Peyer's patch (tissue), 4 donors: ENCODE results near the gene FTO. TPM values are rescaled to one million over a fixed set of nuclear protein-coding genes. Genes with fewer than 3 reads are reported as not detected.

Source experiments
- DNase-seq, 3 donors: peaks; one replicate each; pipeline ENCODE4 v3.0.0-alpha.2; 2017 to 2019
- H3K27ac ChIP-seq, 4 donors: fragments of 200-600 bp; sonication (generic); one replicate each; pipeline ENCODE4 v1.5.1; 2016 to 2019
- H3K27me3 ChIP-seq, 2 donors: fragments of 200-600 bp; sonication (generic); one replicate each; pipeline ENCODE4 v1.5.1; 2019
- H3K36me3 ChIP-seq, 3 donors: fragments of 200-600 bp; sonication (generic); one replicate each; pipeline ENCODE4 v1.5.1; 2016 to 2019
- H3K4me1 ChIP-seq, 4 donors: fragments of 200-600 bp; sonication (generic); one replicate each; pipeline ENCODE4 v1.5.1; 2016 to 2019
- H3K4me3 ChIP-seq, 4 donors: fragments of 200-600 bp; sonication (generic); 1 replicate in 3 of 4; 2 replicates in 1 of 4; pipeline ENCODE4 v1.5.1; 2016 to 2019; ENCODE audit warnings: mild to moderate bottlenecking in 1 of 4
- H3K9me3 ChIP-seq, 4 donors: fragments of 200-600 bp; sonication (generic); one replicate each; pipeline ENCODE4 v1.5.1; 2016 to 2019; ENCODE audit warnings: mild to moderate bottlenecking in 1 of 4
- POLR2A ChIP-seq, 2 donors: fragments of 450-650 bp; IDR thresholded peaks; one replicate each; pipeline ENCODE4 v1.5.1; 2017; ENCODE audit warnings: antibody characterized with exemption in 2 of 2, mild to moderate bottlenecking in 2 of 2, moderate library complexity in 2 of 2
- total RNA-seq, 4 donors: library from RNA; depleted of rRNA; stranded (reverse); fragments of >200 nt; gene quantifications; one replicate each; pipeline ENCODE4 v1.1.0, GENCODE V29; 2016
- TF ChIP-seq, protein P1 (sequence below), 6 experiments: fragments of 450-650 bp in 4 of 6; fragments of 200-600 bp in 2 of 6; sonication (generic) in 1 of 6; IDR thresholded peaks; one replicate each; pipeline ENCODE4 v1.5.1; 2017 to 2019; ENCODE audit warnings: antibody characterized with exemption in 6 of 6, mild to moderate bottlenecking in 3 of 6, moderate library complexity in 1 of 6

FTO gene
- total RNA-seq, 4 donors from 2014 or later: 37.0 to 95.7 (median 45.1) TPM

DNA sequence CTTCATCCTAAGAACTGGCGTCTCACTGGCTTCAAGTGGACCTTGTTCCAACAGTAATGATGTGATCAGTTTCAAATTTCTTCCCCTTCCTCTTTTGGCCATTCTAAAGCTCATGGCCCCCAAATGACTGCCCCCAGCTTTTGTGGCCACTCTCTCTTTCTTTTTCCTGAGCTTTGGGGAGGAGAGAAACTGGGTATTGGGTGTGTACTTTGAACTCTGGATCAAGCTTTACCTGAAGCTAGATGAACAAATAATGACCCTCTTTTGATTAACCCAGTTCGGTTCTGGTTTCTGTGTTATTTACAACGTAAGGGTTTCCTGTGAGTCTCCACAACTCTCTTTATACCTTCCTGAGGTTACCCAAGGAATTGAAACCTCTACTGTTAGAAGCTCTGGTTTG, 132.7 kb downstream of the FTO start:
- DNase-seq: no peak
- Histone ChIP-seq H3K36me3 (no peaks in the 10 kb centered on the region), H3K4me3 (no peak overlapping the region), H3K27ac (no peak overlapping the region), H3K9me3 (no peaks in the 10 kb centered on the region), H3K4me1 (no peaks in the 10 kb centered on the region), H3K27me3 (no peaks in the 10 kb centered on the region)
- TF ChIP-seq, protein P1, sequence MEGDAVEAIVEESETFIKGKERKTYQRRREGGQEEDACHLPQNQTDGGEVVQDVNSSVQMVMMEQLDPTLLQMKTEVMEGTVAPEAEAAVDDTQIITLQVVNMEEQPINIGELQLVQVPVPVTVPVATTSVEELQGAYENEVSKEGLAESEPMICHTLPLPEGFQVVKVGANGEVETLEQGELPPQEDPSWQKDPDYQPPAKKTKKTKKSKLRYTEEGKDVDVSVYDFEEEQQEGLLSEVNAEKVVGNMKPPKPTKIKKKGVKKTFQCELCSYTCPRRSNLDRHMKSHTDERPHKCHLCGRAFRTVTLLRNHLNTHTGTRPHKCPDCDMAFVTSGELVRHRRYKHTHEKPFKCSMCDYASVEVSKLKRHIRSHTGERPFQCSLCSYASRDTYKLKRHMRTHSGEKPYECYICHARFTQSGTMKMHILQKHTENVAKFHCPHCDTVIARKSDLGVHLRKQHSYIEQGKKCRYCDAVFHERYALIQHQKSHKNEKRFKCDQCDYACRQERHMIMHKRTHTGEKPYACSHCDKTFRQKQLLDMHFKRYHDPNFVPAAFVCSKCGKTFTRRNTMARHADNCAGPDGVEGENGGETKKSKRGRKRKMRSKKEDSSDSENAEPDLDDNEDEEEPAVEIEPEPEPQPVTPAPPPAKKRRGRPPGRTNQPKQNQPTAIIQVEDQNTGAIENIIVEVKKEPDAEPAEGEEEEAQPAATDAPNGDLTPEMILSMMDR (IDR thresholded peaks at IDR 0.05): no peak
- no peak for TF ChIP-seq POLR2A (IDR thresholded peaks at IDR 0.05)

DNA sequence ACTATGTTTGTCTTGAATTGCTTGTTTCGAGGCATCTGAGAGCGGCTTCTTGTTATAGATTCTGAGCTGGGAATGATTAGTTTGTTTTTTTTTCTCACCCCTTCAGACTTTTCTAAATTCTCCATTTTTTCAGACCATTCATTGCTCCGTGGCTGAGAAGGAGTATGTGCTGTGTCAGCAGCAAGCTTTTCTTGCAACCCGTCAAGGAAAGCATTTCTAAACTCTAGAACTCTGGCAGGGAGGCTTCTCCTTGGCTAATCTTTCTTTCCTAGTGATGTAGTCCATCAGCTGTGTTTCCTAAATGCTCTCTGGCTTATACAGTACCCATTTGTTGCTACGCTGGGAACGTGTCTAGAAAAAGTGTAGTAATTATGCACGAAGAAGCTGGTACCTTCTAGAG, 133.5 kb downstream of the FTO start:
- no peak for DNase-seq
- H3K27ac ChIP-seq: no peak overlapping the region
- H3K4me1 ChIP-seq: no peaks in the 10 kb centered on the region
- H3K9me3 ChIP-seq: no peaks in the 10 kb centered on the region
- no peaks in the 10 kb centered on the region for H3K27me3 ChIP-seq
- TF ChIP-seq POLR2A (IDR thresholded peaks at IDR 0.05): no peak
- TF ChIP-seq, protein P1 (IDR thresholded peaks at IDR 0.05): no peak
- no peak overlapping the region for H3K4me3 ChIP-seq
- H3K36me3 ChIP-seq: no peaks in the 10 kb centered on the region

DNA sequence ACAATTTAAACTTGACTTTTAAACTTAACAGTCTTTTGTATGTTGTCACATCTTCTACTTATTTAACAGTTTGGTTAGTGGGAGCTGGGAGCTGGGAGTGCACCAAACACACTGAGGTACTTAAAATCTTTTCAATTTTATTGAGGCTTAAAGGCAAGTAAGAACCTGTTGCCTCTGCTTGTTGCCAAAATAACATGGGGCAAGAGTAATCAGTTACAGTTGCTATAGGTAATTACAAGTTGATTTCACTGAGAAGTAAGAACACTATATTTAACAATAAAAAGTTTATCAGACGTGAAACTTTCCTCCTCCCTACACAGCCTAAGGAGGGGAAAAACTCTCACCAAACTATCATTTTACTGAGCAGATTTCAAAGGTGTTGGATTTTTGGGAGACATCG, 135.2 kb downstream of the FTO start:
- TF ChIP-seq POLR2A (IDR thresholded peaks at IDR 0.05): no peak
- DNase-seq: no peak
- no peaks in the 10 kb centered on the region for H3K27me3 ChIP-seq
- no peaks in the 10 kb centered on the region for H3K9me3 ChIP-seq
- no peaks in the 10 kb centered on the region for H3K36me3 ChIP-seq
- H3K27ac ChIP-seq: no peak overlapping the region
- H3K4me1 ChIP-seq: no peaks in the 10 kb centered on the region
- H3K4me3 ChIP-seq: no peak overlapping the region

DNA sequence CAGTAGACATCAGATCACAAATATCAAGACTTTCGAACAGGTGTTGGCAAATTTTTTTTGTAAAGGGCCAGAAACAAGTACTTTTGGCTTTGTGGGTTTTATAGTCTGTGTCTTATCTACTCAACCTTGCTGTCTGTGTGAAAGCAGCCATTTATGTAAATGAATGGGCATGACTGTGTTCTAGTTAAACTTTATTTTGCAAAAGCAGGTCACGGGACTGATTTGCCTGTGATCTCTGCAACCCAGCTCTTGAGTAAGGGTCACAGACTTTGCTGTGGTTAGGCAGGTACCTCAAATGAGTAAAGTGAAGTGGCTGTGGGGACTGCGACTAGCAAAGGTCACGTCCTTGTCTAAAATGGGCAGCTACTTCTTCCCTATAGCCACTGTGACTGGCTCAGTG, 136.5 kb downstream of the FTO start:
- H3K4me1 ChIP-seq: no peaks in the 10 kb centered on the region
- no peak overlapping the region for H3K27ac ChIP-seq
- DNase-seq: no peak
- H3K9me3 ChIP-seq: no peaks in the 10 kb centered on the region
- H3K4me3 ChIP-seq: no peak overlapping the region
- no peaks in the 10 kb centered on the region for H3K27me3 ChIP-seq
- no peaks in the 10 kb centered on the region for H3K36me3 ChIP-seq
- TF ChIP-seq, protein P1 (IDR thresholded peaks at IDR 0.05): no peak
- no peak for TF ChIP-seq POLR2A (IDR thresholded peaks at IDR 0.05)

DNA sequence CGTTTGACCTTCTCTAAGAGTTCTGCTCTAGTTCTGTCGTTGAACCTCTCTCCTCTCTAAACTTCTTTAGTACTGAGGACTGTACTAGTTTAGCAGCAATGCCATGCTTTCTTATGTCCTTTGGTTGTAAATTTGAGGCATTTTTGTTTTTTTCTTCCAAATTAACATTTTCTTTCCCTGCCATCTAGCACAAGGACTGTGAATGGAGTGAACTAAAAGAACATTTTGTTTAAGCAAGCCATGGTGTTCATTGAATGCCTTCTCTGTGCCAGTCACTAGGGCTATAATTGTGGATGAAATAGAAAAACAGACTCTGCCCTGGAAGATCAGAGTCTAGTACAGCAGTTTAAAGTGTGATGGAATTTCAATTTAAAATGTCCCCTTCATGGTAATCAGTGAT, 137.9 kb downstream of the FTO start:
- Histone ChIP-seq H3K4me1 (no peaks in the 10 kb centered on the region), H3K36me3 (no peaks in the 10 kb centered on the region), H3K27ac (no peak overlapping the region), H3K4me3 (no peak overlapping the region), H3K9me3 (no peaks in the 10 kb centered on the region), H3K27me3 (no peaks in the 10 kb centered on the region)
- TF ChIP-seq, protein P1 (IDR thresholded peaks at IDR 0.05): no peak
- TF ChIP-seq POLR2A (IDR thresholded peaks at IDR 0.05): no peak
- no peak for DNase-seq

DNA sequence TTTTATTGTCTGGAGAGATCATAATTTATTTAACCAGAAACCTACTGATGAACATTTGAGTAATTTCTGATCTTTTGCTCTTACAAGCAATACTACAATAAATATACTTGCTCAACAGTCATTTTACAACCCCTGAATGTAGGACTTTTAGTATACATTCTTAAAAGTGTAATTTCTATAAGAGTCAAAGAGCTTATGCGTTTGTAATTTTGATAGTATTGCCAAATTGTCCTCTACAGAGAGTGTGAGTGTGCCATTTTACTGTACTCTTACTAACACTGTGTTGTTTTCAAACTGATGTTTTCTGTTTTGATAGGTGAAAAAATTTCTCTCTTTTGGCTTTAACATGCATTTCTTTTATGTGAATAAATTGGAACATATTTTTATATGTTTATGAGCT, 139.1 kb downstream of the FTO start:
- H3K27ac ChIP-seq: no peak overlapping the region
- TF ChIP-seq, protein P1 (IDR thresholded peaks at IDR 0.05): no peak
- no peaks in the 10 kb centered on the region for H3K4me1 ChIP-seq
- H3K9me3 ChIP-seq: no peaks in the 10 kb centered on the region
- no peak overlapping the region for H3K4me3 ChIP-seq
- no peaks in the 10 kb centered on the region for H3K36me3 ChIP-seq
- no peaks in the 10 kb centered on the region for H3K27me3 ChIP-seq
- no peak for DNase-seq
